DND-41 (cell line): ENCODE measurements around the gene RHCG.

ENCODE experiments used
- ATAC-seq: fragments of 200-7000 bp; cut with Tn5 transposase; 3 replicates; pipeline ENCODE4 v1.9.1; 2021; ENCODE audit warnings: low read depth; ENCODE audit not compliant: insufficient read depth
- DNase-seq: peaks from one replicate; pipeline ENCODE4 v3.0.0-alpha.2; 2020
- H2AFZ ChIP-seq: 2 replicates; pipeline ENCODE4 v1.6.0; 2012; ENCODE audit warnings: low read depth, low read length
- H3K27ac ChIP-seq: 2 replicates; pipeline ENCODE4 v1.5.1; 2012; ENCODE audit warnings: low read length, inconsistent platforms
- H3K27me3 ChIP-seq: fragments of 200-600 bp; sonication (generic); 2 replicates; pipeline ENCODE4 v1.6.0; 2012; ENCODE audit warnings: low read length, mild to moderate bottlenecking, inconsistent platforms; ENCODE audit not compliant: insufficient read depth, poor library complexity
- H3K36me3 ChIP-seq: 2 replicates; pipeline ENCODE4 v1.5.1; 2012; ENCODE audit warnings: low read length, inconsistent platforms; ENCODE audit not compliant: insufficient read depth
- H3K4me1 ChIP-seq: 2 replicates; pipeline ENCODE4 v1.5.1; 2012; ENCODE audit warnings: mild to moderate bottlenecking, low read length; ENCODE audit not compliant: insufficient read depth
- H3K4me2 ChIP-seq: 2 replicates; pipeline ENCODE4 v1.6.0; 2012; ENCODE audit warnings: mild to moderate bottlenecking, moderate library complexity, low read length, inconsistent platforms; ENCODE audit not compliant: insufficient read depth
- H3K4me3 ChIP-seq, 2 experiments: fragments of 200-600 bp in 1 of 2; shearing (Covaris generic) in 1 of 2; 2 replicates each; pipeline ENCODE4 v1.5.1; 2012 to 2016; ENCODE audit warnings: inconsistent platforms in 2 of 2, low read length in 2 of 2, mild to moderate bottlenecking in 2 of 2, low read depth in 1 of 2, moderate library complexity in 1 of 2
- H3K79me2 ChIP-seq: 2 replicates; pipeline ENCODE4 v1.6.0; 2012; ENCODE audit warnings: low read length, inconsistent platforms; ENCODE audit not compliant: insufficient read depth
- H3K9ac ChIP-seq: 2 replicates; pipeline ENCODE4 v1.6.0; 2012; ENCODE audit warnings: low read depth, mild to moderate bottlenecking, inconsistent platforms, low read length, moderate library complexity
- H3K9me3 ChIP-seq: 2 replicates; pipeline ENCODE4 v1.5.1; 2012; ENCODE audit warnings: low read length, moderate library complexity, mild to moderate bottlenecking, inconsistent platforms; ENCODE audit not compliant: insufficient read depth, severe bottlenecking
- H4K20me1 ChIP-seq: 2 replicates; pipeline ENCODE4 v1.6.0; 2012; ENCODE audit warnings: low read length; ENCODE audit not compliant: insufficient read depth
- CTCF ChIP-seq: IDR thresholded peaks from 2 replicates; pipeline ENCODE4 v1.5.1; 2012; ENCODE audit warnings: borderline replicate concordance, low read length, moderate library complexity, mild to moderate bottlenecking; ENCODE audit not compliant: poor library complexity, severe bottlenecking; ENCODE audit errors: extremely low read depth
- EZH2 ChIP-seq: IDR thresholded peaks from 3 replicates; pipeline ENCODE4 v1.6.1; 2012; ENCODE audit warnings: borderline replicate concordance, low read depth, mild to moderate bottlenecking, moderate library complexity, low read length, inconsistent platforms; ENCODE audit not compliant: severe bottlenecking

RHCG gene

GRCh38 chr15:89443581-89443980, 52.8 kb downstream of the RHCG start:
- Histone ChIP-seq H3K27ac (no peak overlapping the region), H3K9me3 (no peaks in the 10 kb centered on the region), H3K79me2 (no peaks in the 10 kb centered on the region), H3K27me3 (peaks cover 3% of the 10 kb centered on the region), H3K4me3 (no peak overlapping the region), H3K4me2 (no peak overlapping the region), H3K9ac (no peak overlapping the region), H2AFZ (no peak overlapping the region), H3K36me3 (no peaks in the 10 kb centered on the region), H4K20me1 (peaks cover 3% of the 10 kb centered on the region; the same call in 1 of the 2 replicates), H3K4me1 (no peaks in the 10 kb centered on the region)
- no peak for TF ChIP-seq CTCF
- TF ChIP-seq EZH2, result no peak
- no peak for ATAC-seq
- no peak for DNase-seq

GRCh38 chr15:89442671-89443307, 53.6 kb downstream of the RHCG start:
- Histone ChIP-seq H3K4me1 (no peaks in the 10 kb centered on the region), H3K27ac (no peak overlapping the region), H3K4me3 (no peak overlapping the region), H2AFZ (no peak overlapping the region; the same call in 1 of the 2 replicates), H3K79me2 (no peaks in the 10 kb centered on the region), H3K27me3 (peaks cover 3% of the 10 kb centered on the region), H3K4me2 (no peak overlapping the region), H3K9me3 (no peaks in the 10 kb centered on the region), H4K20me1 (peaks cover 3% of the 10 kb centered on the region; the same call in 1 of the 2 replicates), H3K36me3 (no peaks in the 10 kb centered on the region), H3K9ac (no peak overlapping the region)
- TF ChIP-seq EZH2 (no peak), CTCF (peak; percentile 79)
- DNase-seq (peak; percentile 62), ATAC-seq (peak; percentile 74)

- H3K9ac ChIP-seq, result no peak overlapping the region
- no peak for TF ChIP-seq EZH2
- TF ChIP-seq CTCF, result no peak
- no peak overlapping the region for H3K4me2 ChIP-seq
- no peak overlapping the region for H2AFZ ChIP-seq
- H3K27ac ChIP-seq, result no peak overlapping the region
- H3K4me1 ChIP-seq, result no peaks in the 10 kb centered on the region
- DNase-seq (no peak), ATAC-seq (no peak)
- no peaks in the 10 kb centered on the region for H3K79me2 ChIP-seq
- H3K27me3 ChIP-seq, result peaks cover 6% of the 10 kb centered on the region
- H3K4me3 ChIP-seq, result no peak overlapping the region
- H3K36me3 ChIP-seq, result no peaks in the 10 kb centered on the region
- peaks cover 3% of the 10 kb centered on the region; the same call in 1 of the 2 replicates for H4K20me1 ChIP-seq
- no peaks in the 10 kb centered on the region for H3K9me3 ChIP-seq
Measured at GRCh38 chr15:89442155-89442554, 54.2 kb downstream of the RHCG start.

GRCh38 chr15:89441295-89441812, 55.0 kb downstream of the RHCG start:
- ATAC-seq (no peak), DNase-seq (no peak)
- Histone ChIP-seq H3K79me2 (no peaks in the 10 kb centered on the region), H4K20me1 (peaks cover 3% of the 10 kb centered on the region; the same call in 1 of the 2 replicates), H3K9me3 (no peaks in the 10 kb centered on the region), H3K4me3 (no peak overlapping the region), H3K9ac (no peak overlapping the region), H3K36me3 (no peaks in the 10 kb centered on the region), H2AFZ (no peak overlapping the region), H3K27ac (no peak overlapping the region), H3K4me2 (no peak overlapping the region), H3K4me1 (no peaks in the 10 kb centered on the region), H3K27me3 (peaks cover 6% of the 10 kb centered on the region)
- no peak for TF ChIP-seq CTCF
- no peak for TF ChIP-seq EZH2
